NCI-H1436 (cell line): ENCODE results near the gene PELI1.

Experiments used
- DNase-seq: peaks from one replicate; lab custom pipeline; 2025; lab: John Stamatoyannopoulos, UW

Gene PELI1

DNA sequence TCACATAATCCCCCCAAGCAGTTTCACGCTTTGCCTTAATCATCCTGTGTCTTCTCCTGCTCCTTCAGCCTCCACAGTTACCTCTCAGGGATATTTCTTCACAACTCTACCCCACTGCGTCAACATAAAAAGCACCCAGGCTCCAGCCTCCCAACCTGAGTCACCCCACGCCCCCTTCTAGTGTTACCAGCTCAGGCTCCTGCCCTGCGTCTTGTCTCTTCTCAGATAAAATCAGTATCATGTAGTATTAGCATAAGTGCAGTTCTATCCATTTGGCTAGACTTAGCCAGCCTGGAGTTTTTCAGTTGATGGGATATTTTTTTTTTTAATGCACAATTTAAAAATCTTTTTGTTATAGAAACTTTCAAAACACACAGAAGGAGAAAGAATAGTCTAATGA is 9.6 kb upstream of the PELI1 start:
- DNase-seq: no peak

DNA sequence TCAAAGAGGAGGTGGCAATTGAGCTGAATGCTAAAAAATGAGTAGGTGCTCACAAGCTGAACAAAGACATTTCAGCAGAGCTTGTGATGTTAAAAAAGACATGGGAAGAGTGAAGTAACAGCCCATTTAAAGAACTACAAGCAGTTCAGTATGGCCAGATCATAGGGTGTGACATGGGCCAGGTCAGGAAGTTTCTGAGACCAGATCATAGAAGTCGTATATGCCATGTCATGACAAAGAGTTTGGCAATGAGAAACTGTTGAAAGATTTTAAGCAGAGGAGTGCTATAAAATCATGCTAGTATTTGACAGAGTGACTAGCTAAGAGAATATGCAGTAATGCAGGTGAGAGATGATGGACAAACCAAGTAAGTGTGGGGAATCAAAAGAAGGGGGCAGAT is 7.3 kb upstream of the PELI1 start:
- no peak for DNase-seq

DNA sequence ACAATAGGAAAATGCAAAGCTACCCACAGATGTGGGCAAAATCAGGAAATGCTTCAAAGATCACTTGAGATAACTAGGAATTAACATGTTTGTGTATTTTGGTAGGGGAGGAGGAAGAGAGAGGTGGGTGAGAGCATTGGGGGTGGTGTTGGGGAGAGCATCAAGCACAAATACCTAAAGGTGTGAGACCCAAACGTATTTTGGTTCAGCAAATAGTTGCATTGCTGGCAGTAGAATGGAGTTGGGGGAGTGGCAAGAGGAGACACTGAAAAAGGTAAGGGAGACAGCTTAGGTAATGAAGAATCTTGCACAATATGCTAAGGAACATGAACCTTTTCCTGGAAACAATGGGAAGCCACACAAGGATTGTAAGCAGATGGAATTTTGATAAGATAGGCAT is 1.5 kb upstream of the PELI1 start:
- DNase-seq: no peak

DNA sequence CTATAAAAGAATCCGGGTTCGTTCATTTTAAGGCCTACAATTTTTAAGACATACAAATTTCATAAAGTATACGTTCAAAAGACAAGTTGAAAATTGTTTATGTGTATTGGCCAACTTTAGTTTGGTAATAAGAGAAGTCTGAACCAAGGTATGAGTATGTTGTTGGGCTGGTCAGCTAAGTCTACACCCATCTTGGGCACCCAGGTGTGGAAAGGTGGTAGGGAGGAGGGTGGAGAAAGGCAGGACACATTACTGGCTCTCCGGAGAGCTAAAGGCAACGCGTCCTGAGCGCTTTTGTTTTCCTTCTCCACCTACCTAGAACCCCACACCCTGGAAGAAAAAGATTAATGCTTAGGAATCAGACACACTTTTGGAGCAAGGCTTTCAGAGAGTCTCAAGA is 899 bp upstream of the PELI1 start:
- DNase-seq: no peak

DNA sequence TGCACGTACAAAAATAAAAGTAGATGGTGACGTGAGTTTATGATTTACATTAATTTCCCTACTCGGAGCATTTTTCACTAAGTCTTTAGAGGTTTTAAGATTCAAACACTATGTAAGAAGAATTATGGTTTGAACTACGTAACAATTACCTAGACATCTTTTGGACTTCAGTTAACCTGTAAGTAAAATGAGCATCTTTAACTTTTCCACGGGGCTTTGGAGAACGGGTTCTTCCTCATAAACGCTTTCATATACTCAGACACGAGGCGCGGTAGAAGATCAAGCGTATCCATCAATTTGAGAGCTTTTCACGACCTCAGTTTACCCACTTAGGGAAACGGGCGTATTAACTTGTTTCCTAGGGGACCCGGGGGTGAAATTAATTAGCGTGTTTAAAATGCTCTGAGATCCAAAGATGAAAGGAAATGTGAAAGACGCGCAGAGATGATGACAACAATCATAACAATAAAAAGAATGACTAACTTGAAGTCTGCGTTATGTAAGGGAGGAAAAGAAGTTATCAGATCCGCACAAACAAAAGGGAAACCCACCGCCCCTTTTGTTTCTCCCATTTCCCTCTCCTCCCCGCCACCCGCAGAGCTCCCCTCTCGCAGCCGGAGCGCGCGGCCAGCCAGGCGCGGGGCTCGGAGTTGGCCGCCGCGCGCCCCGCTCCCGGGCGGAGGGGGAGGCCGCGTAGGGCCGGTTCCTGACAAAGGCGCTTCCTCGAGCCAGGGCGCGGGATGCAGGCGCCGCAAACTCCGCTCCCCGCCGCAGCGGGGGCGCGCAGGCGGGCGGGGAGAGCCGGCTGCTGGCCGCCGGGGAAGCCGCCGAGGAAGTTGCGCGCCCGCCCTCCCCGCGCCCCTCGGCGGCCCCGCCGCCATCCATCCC is 807 bp downstream of the PELI1 start:
- peak; percentile 9 for DNase-seq

DNA sequence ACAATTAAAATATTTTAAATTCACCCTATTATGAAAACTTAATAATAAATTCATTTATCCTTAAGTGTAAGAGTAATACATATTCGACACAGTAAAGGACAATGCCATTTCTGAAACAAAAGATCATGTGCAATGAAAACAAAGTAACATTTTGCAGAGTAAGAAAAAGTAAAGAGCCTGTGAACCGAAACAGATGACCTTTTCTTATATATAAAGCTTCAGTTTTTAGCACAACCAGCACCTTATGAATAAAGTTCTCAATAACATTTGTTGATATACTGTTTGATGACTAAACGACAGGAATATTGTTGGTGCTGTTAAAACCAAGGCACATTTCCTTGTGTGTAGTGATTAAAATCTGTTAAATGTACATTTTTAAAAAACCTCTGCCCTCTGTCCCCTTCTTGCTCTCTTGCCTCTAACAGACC is 1.5 kb downstream of the PELI1 start:
- DNase-seq: no peak

DNA sequence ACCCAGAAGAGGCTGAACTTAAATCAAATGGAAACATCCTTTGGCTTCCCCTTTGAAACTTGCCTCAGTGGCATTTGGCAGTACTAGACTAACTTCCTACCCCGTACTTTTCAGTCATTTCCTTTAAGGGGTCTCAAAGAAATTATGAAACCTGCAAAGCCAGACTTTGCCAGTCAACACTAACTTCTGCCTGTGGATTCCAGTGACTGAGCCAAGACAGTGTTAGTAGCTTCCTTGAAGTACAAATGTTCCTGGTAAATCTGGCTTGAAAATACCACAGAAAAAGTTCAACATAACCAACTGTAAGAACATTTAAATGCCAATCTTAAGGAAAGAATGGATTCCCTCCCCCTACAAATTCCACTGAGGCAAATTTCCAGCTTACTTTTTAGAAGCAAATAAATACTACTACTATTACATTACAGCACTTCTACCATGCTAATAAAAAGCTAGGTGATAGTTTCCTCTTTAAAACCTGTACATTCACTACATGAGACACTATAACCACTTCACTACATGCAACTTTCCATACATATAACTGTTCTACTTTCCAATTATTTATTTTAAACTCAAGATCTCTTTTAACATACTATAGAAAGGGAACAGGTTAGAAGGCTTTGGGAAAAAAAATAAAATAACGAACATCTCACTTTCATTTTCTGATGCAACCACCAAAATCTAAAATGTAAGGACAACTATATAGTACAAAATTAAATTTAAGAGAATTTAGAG is 2.4 kb downstream of the PELI1 start:
- no peak for DNase-seq

DNA sequence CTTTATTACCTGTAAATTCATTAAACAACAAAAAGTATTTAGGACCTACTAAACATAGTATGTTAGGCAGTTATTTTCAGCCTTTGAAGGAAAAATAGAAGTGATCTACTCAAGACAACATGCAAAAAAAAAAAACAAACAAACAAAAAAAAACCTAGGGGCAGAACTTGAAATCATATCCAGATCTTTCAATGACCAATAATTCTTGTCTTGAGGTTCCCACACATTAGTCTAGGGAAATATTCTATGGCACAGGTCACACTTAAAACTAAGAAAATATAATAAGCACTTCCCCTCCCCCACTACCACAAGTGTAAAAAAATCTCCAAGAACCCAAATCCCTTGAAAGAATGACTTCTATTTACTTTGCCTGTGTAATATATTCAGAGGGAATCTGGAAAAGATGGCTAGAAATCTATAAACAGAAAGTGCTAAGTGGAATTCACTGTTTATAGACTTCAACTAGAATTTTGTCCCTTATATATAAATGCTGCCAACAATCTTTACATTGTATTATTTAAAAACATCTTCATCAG is 3.5 kb downstream of the PELI1 start:
- no peak for DNase-seq

DNA sequence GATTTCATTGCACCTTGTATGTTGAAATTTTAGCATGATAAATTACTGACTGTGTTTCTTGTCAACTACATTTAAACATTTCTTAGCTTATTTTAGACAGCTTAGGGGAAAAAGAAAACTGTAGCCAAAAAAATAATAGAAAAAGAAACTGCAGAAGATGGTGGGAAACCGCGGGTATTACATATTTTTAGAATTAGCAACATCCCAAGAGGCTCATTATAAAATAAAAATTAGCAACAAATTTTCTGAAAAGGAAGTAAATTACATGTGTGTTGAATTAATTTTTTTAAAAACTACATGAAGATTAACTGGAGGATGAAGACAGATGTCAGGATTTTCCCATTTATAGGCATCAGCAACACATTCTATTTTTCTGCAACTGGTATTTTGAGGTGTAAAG is 4.3 kb downstream of the PELI1 start:
- DNase-seq: no peak

DNA sequence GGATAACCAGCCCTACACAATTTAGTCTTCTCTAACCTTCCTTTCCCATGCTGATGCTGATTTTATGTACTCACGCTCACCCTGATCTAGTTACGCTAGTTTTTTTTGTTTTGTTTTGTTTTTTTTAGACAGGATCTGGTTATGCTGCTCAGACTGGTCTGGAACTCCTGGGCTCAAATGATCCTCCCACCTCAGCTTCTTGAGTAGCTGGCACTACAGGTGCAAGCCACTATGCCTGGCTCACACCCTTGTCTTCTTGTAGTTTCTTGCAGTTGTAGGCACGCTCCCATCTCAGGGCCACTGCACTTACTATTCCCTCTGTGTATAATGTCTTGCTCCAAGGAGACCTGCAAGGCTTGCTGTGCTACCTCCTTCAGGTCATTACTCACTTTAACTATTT is 6.2 kb downstream of the PELI1 start:
- DNase-seq: no peak

DNA sequence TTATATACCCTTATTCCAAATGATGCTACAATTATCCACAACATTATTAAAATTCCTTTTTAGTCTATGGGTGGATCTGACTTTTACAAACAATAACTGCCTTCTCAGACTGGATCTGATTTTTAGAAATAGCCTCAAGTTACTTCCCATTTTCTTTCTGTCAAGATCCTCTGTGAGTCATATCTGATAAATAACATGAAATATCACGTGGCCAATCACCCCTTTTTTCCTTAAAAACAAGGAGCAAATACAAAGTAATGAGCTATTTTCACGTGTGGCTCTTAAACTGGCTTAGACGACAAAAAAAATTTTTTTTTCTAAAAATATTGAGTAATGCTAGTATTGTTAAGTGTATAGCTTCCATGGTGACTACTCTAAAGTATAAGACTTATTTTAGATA is 6.7 kb downstream of the PELI1 start:
- no peak for DNase-seq

DNA sequence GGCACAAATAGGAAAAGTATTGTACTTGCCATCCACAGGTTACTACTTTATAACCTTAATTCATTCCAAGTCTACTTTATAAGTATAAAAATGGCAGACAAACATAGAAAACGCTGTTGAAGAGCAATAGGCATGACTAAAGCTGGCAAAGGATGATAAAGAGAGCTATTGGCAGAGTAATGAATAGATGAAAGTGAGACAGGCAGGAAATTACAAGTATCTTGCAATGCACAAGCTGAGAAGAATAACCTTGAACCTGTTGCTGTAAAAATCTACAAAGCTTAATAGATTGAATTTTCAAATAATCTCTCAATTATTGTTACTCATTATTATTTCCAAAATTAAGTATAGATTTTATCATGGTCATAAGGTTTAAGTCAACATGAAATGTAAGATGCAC is 8.8 kb downstream of the PELI1 start:
- DNase-seq: no peak

DNA sequence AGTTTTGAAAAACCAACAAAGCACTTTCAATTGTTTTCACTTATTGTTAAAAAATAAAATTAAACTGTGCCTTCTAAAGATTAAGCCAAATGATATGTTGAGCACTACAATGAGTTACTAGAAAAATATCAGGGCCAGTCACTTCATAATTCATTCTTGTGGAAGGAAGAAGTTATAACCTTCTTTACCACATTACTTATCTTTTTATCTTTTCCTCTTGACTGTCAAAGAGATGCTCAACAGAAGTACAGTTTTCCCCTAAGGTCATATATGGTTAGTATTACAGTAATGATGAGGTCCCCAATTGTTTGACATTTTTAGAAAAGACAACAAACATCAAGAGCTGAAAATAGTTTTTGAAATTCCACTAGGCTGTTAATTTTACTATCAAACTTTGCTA is 9.4 kb downstream of the PELI1 start:
- DNase-seq: no peak

DNA sequence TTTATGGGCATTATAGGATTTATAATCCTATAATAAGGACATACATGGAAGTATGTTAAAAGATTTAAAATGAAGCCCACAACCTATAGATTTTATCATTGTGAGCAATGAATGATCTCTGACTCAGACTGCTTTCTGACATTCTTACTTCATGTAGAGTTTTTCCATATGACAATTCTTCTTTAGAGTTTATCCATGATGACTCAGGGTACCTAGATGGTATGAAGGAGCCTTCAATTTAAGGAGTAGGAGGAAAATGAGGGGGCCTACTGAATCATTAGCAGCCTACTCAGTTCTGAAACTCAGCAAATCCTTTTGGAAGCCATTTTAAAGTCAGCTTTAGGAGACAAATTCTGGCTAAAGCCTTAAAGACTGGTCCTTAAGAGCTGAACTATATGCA is 10.4 kb downstream of the PELI1 start:
- DNase-seq: no peak

DNA sequence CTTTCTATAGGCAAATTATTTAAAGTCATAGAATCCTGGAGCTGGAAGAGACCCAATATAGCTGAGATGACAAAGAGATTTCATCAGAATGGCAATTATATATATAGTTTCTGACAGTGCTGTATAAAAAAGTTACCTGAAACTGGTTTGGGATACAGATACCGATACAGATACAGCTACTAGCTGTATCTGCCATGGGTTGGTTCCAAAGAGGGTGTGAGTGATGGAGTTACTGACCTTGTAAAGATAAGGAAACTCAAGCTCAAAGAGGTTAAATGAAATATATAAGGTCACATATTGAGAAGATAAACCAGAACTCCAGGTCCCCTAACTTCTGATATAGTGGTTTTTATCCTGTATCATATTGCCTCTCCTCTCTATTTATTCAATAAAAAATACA is 10.9 kb downstream of the PELI1 start:
- no peak for DNase-seq

DNA sequence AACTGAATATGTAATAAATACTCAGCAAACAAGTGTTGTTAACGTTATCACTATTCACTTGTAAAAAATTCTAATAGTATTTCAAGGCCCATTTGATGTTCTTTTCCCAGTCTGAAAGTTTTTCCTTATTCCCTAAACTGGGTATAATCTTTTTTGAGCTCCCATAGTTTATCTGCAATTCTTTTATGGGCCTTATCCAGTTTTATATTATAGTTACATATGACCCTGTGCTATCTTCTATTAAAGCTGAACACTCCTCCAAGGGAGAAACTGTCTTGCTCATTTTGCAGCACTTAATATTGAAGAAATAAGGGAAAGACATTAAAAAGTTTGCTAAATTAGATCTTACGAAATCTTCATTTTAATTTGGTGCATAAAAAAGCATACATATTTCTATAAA is 13.9 kb downstream of the PELI1 start:
- no peak for DNase-seq

DNA sequence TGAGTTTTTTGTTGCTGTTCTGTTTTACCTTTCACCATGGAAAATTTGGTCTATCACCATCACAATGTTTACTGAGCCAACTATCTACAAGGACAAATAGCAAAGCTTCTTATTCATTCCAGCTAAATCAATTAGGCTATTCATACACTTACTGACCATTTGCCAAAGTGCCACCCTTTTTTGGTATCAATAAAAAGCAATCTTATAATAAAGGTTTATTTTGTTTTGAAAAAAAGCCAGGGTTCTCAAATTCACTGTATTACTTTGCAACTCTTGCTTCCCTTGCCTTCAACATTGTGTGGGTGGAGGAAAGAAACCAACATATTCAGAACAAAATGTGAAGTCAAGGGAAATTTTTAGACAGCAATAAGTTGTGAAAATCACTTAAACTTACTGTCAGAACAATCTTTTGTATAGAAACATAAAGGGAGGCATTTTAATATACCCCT is 15.3 kb downstream of the PELI1 start:
- no peak for DNase-seq

DNA sequence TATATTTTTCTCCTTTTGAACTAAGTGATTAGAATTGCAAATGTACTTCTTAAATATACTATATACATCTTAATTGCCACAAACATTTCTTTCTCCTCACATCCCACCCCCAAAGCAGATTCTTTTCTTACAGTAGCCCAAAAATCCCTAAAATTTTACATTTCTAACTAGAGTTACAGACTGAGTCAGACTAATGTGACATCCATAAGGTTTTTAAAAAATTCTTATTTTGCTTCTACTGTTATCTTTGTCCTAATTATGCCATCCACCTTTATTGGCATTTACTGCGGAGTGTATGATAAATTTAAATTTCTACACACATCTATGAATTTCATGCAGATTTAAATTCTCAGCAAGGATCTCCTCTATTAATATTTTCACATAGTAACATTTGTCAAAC is 15.8 kb downstream of the PELI1 start:
- DNase-seq: no peak

DNA sequence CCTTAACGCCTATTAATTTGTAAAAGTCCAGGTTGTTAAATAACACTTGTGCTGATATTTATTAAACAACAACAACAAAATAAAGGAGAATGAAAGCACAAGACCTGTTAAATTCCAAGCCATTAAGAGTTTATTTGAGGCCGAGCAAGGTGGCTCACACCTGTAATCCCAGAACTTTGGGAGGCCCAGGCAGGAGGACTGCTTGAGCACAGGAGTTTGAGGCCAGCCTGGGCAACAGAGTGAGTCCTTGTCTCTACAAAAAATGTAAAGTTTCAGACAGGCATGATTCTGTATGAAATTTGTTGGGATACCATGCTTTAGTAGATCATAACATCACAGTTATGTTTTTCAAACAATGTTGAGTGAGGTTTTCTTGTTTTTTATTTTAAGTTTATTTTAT is 17.1 kb downstream of the PELI1 start:
- no peak for DNase-seq

DNA sequence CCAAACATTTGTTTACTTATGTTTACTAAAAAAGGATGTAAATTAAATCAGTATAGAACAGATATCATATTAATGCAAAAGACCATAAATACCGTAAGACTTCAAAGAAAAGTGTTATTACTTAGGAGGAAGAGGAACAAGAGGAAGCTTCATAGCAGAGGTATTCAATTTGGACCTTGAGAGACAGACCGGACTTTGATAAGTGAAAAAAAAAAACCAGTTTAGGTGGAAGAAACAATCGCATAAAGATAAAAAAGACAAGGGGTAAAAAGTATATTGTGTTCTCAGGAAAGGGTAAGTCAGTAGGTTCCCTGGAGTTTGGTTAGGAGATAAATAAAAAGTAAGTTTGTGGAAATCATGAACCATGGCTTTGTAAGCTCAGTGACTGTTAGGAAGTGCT is 17.6 kb downstream of the PELI1 start:
- DNase-seq: no peak

DNA sequence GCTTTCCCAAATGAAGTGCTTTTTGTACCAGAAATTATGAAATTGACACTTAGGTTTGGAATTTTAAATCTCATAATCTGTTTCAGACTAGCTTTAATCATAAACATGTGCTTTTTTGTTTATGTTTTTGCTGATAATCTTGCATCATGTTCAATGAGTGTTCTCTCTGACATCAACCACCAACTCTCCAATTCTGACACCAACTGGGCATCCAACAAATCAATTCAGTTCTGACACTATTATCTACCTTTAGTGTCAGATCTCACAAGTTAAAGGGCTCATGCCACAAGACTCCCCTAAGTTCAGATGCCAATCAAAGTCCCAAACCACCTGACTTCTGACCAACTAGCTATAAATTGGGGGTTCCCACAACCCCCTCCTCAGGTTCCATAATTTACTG is 19.6 kb downstream of the PELI1 start:
- DNase-seq: no peak

DNA sequence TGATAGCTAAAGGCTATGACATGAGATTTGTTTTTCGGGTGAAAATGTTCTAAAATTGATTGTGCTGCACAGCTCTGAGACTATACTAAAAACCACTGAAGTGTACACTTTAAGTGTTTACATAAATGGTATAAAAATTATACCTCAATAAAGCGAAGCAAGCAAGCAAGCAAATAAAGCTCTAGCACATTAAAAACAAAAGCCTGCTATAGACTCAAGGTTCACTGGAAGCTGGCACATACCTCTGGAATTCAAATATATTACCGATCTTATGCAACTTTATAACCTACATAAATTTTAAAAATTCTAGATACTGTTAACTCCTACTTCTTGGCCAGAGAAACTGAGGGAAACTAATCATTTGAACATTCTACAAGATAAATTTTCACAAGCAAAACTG is 20.1 kb downstream of the PELI1 start:
- no peak for DNase-seq

DNA sequence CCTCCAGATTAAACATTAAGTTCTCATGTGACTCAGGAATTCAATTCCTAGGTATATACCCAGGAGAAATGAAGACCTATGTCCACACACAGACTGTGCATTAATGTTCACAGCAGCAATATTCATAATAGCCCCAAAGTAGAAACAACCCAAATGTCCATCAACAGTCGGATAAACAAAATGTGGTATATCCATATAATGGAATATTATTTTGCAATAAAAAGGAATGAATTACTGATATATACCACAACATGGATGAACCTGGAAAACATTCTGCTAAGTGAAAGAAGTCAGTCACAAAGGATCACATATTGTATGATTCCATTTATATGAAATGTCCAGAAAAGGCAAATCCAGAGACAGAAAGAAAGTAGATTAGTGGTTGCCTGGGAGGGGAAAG is 20.5 kb downstream of the PELI1 start:
- no peak for DNase-seq
